Parathyroid adenoma (tissue), 2 donors: ENCODE measurements around the gene GRK6.

Source experiments
- H2AFZ ChIP-seq: fragments of 300-600 bp; sonication (generic); one replicate; pipeline ENCODE4 v1.7.0; 2017; ENCODE audit warnings: antibody characterized with exemption, mild to moderate bottlenecking
- H3K27ac ChIP-seq: fragments of 300-600 bp; sonication (generic); one replicate; pipeline ENCODE4 v1.7.0; 2017
- H3K27me3 ChIP-seq: fragments of 300-600 bp; sonication (generic); one replicate; pipeline ENCODE4 v1.7.0; 2017; ENCODE audit warnings: low read length; ENCODE audit not compliant: control insufficient read depth, insufficient read depth
- H3K36me3 ChIP-seq: fragments of 300-600 bp; sonication (generic); one replicate; pipeline ENCODE4 v1.7.0; 2017; ENCODE audit warnings: low read length; ENCODE audit not compliant: control insufficient read depth, insufficient read depth
- H3K4me1 ChIP-seq: fragments of 300-600 bp; sonication (generic); one replicate; pipeline ENCODE4 v1.7.0; 2017; ENCODE audit warnings: control low read depth
- H3K4me2 ChIP-seq: fragments of 300-600 bp; sonication (generic); one replicate; pipeline ENCODE4 v1.7.0; 2017; ENCODE audit warnings: low read length
- H3K4me3 ChIP-seq: fragments of 300-600 bp; sonication (generic); one replicate; pipeline ENCODE4 v1.7.0; 2017; ENCODE audit warnings: low read depth, low read length
- H3K79me2 ChIP-seq: fragments of 300-600 bp; sonication (generic); one replicate; pipeline ENCODE4 v1.7.0; 2017; ENCODE audit warnings: control low read depth
- H3K9ac ChIP-seq: fragments of 300-600 bp; sonication (generic); one replicate; pipeline ENCODE4 v1.7.0; 2017; ENCODE audit warnings: mild to moderate bottlenecking
- H3K9me3 ChIP-seq: fragments of 300-600 bp; sonication (generic); one replicate; pipeline ENCODE4 v1.7.0; 2017; ENCODE audit warnings: low read length; ENCODE audit not compliant: control insufficient read depth
- TF ChIP-seq, protein P1 (sequence below): fragments of 300-600 bp; sonication (generic); IDR thresholded peaks from one replicate; pipeline ENCODE4 v1.7.0; 2017; ENCODE audit warnings: antibody characterized with exemption, mild to moderate bottlenecking
- donor health status: primary hyperparathyroidism.

The GRK6 gene

DNA sequence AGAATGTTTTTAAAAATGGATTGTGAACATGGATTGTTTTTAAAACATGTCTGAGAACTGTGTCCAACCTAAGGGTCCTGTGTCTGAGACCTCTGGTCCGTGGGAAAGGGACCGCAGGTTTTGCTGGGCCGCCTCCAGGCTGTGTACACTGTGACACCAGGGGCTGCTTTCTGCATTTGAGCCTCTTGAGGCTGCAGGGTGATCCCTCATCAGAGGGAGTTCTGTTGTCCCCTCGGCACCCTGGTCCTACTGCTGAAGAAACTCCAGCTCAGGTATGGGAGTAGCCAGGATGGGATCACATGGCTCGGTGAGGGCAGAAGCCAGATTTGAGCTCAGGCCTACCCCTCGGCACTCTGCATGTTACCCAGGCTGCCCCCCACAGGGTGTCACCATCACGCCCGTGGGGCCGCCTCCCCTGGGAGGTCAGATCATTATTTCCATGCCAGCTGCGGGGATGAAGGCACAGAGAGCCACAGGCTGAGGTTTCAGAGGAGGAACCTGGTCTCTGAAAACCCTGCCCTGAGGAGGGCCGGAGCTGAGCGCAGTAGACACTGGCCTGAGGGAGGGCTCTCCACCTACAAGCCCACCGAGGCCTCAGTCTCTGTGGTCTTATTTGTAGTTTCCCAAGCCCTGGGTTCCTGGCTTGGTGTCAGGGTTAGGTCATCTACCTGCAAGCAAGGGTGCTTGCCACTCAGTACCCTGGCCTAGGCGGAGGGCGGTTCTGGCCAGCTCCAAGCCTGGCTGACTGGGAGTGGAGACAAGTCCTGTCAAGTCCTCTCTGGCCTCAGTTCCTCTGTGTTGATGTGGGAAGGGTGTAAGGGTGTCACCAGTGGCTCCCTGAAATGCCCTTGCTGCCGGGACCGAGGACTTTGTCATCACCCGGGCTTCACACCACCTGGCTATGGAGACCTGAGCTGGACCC lies 22.9 kb downstream of the GRK6 start:
- no peak overlapping the region for H3K27ac ChIP-seq
- H3K79me2 ChIP-seq = no peaks in the 10 kb centered on the region
- TF ChIP-seq, protein P1, sequence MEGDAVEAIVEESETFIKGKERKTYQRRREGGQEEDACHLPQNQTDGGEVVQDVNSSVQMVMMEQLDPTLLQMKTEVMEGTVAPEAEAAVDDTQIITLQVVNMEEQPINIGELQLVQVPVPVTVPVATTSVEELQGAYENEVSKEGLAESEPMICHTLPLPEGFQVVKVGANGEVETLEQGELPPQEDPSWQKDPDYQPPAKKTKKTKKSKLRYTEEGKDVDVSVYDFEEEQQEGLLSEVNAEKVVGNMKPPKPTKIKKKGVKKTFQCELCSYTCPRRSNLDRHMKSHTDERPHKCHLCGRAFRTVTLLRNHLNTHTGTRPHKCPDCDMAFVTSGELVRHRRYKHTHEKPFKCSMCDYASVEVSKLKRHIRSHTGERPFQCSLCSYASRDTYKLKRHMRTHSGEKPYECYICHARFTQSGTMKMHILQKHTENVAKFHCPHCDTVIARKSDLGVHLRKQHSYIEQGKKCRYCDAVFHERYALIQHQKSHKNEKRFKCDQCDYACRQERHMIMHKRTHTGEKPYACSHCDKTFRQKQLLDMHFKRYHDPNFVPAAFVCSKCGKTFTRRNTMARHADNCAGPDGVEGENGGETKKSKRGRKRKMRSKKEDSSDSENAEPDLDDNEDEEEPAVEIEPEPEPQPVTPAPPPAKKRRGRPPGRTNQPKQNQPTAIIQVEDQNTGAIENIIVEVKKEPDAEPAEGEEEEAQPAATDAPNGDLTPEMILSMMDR = no peak
- H3K36me3 ChIP-seq = no peaks in the 10 kb centered on the region
- peaks cover 4% of the 10 kb centered on the region for H3K27me3 ChIP-seq
- H3K9ac ChIP-seq = no peak overlapping the region
- H2AFZ ChIP-seq = no peak overlapping the region
- no peaks in the 10 kb centered on the region for H3K9me3 ChIP-seq
- H3K4me1 ChIP-seq = peaks cover 16% of the 10 kb centered on the region
- H3K4me2 ChIP-seq = no peak overlapping the region
- no peak overlapping the region for H3K4me3 ChIP-seq

DNA sequence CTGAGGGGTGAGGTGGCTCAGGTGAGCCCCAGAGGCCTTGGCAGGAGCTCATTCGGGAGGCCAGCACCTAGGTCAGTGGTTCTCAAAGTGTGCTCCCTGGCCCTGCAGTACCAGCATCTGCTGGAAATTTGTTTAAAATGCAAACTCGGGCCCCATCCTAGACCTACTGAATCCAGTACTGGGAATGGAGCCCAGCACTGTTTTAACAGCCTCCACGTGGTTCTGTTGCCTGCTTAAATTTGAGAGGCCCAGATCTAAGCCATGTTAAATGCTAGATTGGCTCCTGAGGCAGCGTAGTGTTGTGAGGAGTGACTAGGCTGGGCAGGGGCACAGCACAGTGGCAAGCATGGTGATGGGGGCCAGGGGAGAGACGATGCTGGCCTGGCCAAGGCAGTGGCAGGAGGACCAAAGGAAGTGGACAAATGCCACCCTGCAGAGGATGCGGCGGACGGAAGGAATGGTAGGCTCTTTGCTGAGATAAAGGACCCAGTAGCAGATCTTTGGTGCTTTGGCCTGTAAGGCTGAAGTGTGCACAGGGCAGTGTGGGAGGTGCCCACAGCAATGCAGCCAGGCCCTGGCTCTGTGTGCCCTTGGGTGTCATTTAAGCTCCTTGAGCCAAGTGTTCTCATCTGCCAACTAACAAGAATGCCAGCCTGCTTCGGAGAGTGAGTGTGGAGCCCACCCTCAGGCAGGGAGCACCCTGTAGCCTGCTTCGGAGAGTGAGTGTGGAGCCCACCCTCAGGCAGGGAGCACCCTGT lies 24.4 kb downstream of the GRK6 start:
- no peak overlapping the region for H2AFZ ChIP-seq
- no peak overlapping the region for H3K4me2 ChIP-seq
- TF ChIP-seq, protein P1 = no peak
- no peaks in the 10 kb centered on the region for H3K79me2 ChIP-seq
- H3K4me3 ChIP-seq = no peak overlapping the region
- H3K36me3 ChIP-seq = no peaks in the 10 kb centered on the region
- peaks cover 16% of the 10 kb centered on the region for H3K4me1 ChIP-seq
- H3K9ac ChIP-seq = no peak overlapping the region
- H3K27me3 ChIP-seq = peaks cover 4% of the 10 kb centered on the region
- no peaks in the 10 kb centered on the region for H3K9me3 ChIP-seq
- H3K27ac ChIP-seq = no peak overlapping the region

DNA sequence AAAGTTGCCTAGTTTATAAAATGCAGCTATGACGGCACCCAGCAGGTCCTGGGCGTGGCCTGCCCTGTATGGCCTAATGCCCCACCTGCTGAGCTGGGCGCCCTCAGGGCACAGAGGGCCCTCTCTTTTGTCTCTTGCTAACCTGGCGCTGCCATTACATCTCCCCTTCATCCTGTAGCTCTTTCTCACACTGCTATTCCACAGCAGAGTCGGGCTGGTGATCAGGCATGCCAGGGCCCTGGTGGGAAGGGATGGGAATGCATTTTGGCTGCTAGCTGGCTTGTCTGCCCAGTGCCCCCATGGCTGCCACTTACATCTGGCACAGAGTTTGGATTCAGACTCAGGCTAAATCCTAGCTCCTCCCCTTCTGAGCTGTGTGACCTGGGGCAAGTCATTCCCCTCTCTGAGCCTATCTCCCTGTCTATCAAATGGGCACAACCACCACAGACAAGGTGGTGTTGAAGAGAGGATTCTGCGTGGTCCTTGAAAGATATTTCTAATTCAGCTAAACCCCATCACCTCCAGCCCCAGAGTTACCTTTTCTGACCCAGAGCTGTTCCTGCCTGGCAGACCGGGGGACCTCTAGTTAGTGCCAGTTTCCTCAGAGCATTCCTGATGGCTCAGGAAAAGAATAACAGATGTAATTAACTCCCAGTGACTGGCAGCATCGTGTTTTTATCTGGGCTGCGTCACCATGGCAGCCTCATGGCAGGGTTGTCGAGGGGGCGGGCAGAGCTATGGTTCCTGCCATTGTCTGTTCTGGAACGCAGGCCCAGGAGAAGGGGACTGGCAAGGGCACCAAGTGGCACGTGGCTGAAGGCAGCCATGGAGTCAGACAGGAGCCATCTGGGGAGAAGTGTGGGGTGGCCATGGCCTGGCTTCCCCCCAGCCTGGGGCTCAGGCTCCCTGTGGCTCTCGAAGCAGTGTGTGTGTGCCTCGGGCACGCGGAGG lies 26.5 kb downstream of the GRK6 start:
- TF ChIP-seq, protein P1 = no peak
- Histone ChIP-seq H3K36me3 (no peaks in the 10 kb centered on the region), H3K27ac (no peak overlapping the region), H3K27me3 (peaks cover 4% of the 10 kb centered on the region), H3K4me3 (no peak overlapping the region), H3K79me2 (no peaks in the 10 kb centered on the region), H3K9ac (no peak overlapping the region), H3K9me3 (no peaks in the 10 kb centered on the region), H2AFZ (no peak overlapping the region), H3K4me2 (no peak overlapping the region), H3K4me1 (peaks cover 8% of the 10 kb centered on the region)

DNA sequence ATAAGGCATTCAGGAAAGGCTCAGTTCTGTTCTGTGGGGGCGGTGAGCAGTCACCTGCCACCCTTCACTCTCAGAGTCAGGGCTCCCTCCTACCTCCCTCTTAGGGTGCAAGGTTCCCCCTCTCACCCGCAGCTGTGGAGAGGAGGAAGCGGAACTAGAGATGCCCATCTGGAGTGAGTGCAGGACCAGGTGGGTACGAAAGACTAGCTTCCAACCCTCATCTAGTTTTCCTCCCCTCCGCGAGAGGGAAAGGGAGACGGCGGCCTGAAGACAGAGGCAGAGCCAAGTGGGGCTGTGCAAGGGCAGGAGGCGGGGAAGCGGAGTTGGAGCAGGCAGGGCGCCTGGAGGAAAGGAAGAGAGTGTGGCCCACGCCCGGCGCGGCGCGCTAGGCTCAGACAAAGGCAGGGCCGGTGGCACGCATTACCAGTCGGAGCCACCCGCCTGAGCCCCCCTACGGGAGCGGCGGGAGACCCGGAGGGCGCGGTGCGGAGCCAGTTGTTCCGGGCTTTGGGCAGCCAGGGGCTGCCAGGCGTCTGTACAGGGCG lies 27.4 kb downstream of the GRK6 start:
- H3K27me3 ChIP-seq = peaks cover 4% of the 10 kb centered on the region
- peak overlapping the region; percentile 9 for H3K27ac ChIP-seq
- H2AFZ ChIP-seq = peak overlapping the region; percentile 63
- no peaks in the 10 kb centered on the region for H3K36me3 ChIP-seq
- H3K9ac ChIP-seq = no peak overlapping the region
- H3K4me3 ChIP-seq = no peak overlapping the region
- no peaks in the 10 kb centered on the region for H3K79me2 ChIP-seq
- peaks cover 8% of the 10 kb centered on the region for H3K4me1 ChIP-seq
- TF ChIP-seq, protein P1 = no peak
- peak overlapping the region; percentile 96 for H3K4me2 ChIP-seq
- H3K9me3 ChIP-seq = no peaks in the 10 kb centered on the region
